DOHH2 (cell line): Measurements from ENCODE around the gene ST8SIA2.

Experiments used
- EZH2phosphoT487 ChIP-seq: fragments of 200-600 bp; sonication (generic); IDR thresholded peaks from 2 replicates; pipeline ENCODE4 v1.6.1; 2017; ENCODE audit warnings: borderline replicate concordance, mild to moderate bottlenecking, antibody characterized with exemption, low read length, moderate library complexity, mixed read lengths
- TF ChIP-seq, protein P1 (sequence below): fragments of 200-600 bp; sonication (generic); IDR thresholded peaks from one replicate; pipeline ENCODE4 v1.5.1; 2014; ENCODE audit warnings: antibody characterized with exemption, mild to moderate bottlenecking, low read depth, low read length; ENCODE audit not compliant: poor library complexity, severe bottlenecking

DNA sequence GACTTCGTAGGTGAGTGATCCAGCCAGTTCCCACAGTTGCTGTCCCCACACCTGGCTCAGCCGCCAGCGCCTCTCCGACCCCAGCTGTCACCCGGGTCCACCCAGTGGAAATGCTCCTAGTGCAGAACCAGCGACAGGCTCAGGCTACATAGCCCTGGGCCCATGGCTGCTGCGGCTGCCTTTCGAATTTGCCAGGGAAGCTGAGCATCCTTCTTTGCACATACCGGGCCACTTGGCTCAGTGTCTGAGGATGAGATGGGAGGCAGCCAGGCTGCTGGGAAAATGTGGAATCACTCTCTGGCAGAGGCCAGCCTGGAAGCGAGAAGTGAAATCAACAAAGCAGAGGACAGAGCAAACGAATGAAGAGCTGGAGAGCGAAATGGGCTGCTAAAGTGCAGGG lies 80.1 kb downstream of the ST8SIA2 start:
- TF ChIP-seq, protein P1, sequence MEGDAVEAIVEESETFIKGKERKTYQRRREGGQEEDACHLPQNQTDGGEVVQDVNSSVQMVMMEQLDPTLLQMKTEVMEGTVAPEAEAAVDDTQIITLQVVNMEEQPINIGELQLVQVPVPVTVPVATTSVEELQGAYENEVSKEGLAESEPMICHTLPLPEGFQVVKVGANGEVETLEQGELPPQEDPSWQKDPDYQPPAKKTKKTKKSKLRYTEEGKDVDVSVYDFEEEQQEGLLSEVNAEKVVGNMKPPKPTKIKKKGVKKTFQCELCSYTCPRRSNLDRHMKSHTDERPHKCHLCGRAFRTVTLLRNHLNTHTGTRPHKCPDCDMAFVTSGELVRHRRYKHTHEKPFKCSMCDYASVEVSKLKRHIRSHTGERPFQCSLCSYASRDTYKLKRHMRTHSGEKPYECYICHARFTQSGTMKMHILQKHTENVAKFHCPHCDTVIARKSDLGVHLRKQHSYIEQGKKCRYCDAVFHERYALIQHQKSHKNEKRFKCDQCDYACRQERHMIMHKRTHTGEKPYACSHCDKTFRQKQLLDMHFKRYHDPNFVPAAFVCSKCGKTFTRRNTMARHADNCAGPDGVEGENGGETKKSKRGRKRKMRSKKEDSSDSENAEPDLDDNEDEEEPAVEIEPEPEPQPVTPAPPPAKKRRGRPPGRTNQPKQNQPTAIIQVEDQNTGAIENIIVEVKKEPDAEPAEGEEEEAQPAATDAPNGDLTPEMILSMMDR: no peak
- TF ChIP-seq EZH2phosphoT487: no peak
